Measurements from ENCODE around the gene GET3. TPM values are rescaled to one million over a fixed set of nuclear protein-coding genes. Genes with fewer than 3 reads are reported as not detected.
"Not testable (repeated sequence)": the region's sequence is repeated elsewhere in the genome, so short reads cannot be mapped to it uniquely, and the experiment has no call there.

Gene GET3
- total RNA-seq, 1 donor from 2014 or later, result 69.3 TPM

DNA sequence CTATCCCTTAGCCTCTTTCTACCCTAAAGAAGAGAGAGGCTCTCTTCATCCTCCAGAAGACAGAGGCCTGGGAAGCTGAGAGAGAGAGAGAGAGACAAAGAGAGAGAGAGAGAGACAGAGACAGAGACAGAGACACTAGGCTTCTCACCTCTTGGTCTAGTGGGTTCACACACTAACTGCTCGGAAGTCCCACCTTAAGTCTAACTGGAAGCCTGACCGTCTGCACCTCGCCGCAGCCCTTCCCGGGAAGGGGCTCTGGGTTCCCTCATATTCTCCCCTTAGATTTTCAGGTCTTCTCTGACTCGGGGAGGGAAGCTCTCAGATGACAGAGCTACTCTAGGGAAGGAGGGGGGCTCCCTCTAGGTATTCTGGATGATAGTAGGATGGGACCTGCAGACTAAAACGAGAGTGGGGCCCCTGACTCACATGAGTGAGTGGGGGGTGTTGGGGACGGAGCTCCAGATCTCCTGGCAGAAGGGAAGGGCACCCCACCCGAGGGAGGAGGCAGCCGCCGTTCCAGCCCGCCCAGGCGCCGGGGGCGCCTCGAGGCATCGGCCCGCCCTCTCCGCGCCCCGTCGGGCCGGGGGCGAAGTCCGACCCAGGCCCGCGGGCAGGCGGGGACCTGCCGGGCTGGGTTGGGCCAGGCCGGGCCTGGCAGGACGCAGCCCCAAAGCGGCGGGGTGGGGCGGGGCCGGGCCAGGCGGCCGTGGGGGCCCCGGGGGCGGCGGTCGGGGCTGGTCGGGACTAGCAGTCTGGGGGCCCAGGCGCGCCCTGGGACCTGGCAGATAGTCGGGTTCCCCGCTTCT, 52.0 kb downstream of the GET3 start:
- intact Hi-C loops (cut with micrococcal nuclease), result loop anchor here (1.0 to 10.0 kb wide), 2 partner anchors 11 to 1736 kb away; partner anchors contain the start of gene TECR

DNA sequence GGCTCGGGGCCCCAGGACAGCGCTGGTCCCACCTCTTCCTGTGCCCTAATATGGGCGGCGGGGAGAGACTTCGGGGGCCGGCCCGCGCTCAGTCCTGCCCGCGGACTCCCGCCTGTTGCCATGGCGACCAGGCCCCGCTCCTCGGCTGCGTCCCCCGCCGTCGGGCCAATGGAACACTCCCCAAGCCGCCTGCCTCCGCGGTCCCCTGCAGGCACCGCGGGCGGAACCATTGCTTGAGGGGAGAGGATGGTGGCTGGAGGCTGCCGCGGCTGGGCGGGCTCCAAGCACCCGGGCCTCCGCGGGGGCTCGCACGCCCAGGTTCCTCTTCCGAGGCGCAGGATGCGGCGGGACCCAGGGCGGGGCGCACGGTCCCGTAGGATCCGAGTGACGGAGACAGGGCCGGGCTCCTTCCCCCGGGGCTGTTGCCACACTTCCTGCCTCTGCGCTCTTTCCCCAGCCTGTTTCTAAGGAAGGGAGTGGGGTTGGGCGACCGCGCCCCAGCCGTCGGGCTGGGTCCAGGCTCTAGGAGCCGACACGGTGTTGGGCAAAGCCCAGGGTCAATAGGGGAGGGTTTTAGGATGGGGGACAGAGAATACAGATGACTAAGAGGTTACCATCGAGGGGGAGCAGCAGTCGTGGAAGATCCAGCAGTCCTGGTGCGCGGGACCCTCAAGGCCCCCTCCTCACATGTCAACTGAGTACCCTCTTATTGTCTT, 52.8 kb downstream of the GET3 start:
- intact Hi-C loops (cut with micrococcal nuclease), result loop anchor here (1.0 to 10.0 kb wide), 6 partner anchors 12 to 1735 kb away; partner anchors contain the start of genes CALR, DHPS, IER2 and STX10

DNA sequence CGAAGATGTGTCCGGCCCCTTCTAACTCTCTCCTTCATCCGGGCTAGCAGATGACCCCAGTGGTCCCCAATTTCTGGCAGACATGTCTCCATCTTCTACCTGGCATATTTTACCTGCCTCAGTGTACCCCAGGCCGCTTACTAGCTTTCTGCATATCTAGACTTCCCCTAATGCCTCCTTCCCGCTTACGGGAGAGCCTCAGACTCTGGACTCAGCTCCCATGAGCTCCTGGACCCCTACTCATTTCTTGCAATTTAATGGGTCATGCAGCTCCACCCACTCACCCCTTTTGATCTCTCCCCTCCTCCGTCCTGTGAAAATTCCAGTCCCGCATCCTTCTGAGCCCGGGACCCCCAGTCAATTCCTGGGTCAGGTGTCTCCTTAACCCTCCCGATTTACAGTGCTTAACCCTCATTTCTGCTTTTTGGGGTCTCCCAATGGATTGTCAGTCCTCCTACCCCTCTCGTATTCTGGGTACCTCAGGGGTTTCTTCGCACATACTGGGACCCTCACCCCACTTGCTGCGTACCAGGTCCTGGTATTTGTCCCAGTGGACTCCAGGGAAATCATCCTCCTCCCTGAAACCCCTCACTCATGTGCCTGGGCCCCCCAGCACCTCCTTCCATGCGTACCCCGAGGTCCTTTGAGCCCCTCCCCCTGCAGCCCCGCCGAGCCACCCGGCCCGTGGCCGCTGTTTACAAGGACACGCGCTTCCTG, 53.5 kb downstream of the GET3 start:
- intact Hi-C loops (cut with micrococcal nuclease), result loop anchor here (1.0 to 5.0 kb wide), 6 partner anchors 8 to 365 kb away; partner anchors contain the start of genes CALR, DHPS, IER2 and STX10

DNA sequence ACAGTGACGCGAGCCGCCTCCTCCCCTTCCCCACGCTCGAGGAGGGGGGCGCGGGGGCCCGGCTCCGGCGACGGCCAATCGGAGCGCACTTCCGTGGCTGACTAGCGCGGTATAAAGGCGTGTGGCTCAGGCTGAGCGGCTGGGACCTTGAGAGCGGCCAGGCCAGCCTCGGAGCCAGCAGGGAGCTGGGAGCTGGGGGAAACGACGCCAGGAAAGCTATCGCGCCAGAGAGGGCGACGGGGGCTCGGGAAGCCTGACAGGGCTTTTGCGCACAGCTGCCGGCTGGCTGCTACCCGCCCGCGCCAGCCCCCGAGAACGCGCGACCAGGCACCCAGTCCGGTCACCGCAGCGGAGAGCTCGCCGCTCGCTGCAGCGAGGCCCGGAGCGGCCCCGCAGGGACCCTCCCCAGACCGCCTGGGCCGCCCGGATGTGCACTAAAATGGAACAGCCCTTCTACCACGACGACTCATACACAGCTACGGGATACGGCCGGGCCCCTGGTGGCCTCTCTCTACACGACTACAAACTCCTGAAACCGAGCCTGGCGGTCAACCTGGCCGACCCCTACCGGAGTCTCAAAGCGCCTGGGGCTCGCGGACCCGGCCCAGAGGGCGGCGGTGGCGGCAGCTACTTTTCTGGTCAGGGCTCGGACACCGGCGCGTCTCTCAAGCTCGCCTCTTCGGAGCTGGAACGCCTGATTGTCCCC, 54.2 kb downstream of the GET3 start, which contains the start of gene JUNB:
JUNB (plus strand) TSS at position 142 of the 706 bp plus-strand sequence; CDS start at position 428, 286 bp downstream.
- intact Hi-C loops (cut with micrococcal nuclease), result loop anchor here (1.0 to 5.0 kb wide), 6 partner anchors 9 to 364 kb away; partner anchors contain the start of genes CALR, DHPS, IER2 and STX10

DNA sequence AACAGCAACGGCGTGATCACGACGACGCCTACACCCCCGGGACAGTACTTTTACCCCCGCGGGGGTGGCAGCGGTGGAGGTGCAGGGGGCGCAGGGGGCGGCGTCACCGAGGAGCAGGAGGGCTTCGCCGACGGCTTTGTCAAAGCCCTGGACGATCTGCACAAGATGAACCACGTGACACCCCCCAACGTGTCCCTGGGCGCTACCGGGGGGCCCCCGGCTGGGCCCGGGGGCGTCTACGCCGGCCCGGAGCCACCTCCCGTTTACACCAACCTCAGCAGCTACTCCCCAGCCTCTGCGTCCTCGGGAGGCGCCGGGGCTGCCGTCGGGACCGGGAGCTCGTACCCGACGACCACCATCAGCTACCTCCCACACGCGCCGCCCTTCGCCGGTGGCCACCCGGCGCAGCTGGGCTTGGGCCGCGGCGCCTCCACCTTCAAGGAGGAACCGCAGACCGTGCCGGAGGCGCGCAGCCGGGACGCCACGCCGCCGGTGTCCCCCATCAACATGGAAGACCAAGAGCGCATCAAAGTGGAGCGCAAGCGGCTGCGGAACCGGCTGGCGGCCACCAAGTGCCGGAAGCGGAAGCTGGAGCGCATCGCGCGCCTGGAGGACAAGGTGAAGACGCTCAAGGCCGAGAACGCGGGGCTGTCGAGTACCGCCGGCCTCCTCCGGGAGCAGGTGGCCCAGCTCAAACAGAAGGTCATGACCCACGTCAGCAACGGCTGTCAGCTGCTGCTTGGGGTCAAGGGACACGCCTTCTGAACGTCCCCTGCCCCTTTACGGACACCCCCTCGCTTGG, 55.0 kb downstream of the GET3 start:
- intact Hi-C loops (cut with micrococcal nuclease), result loop anchor here (5.0 kb wide), 1 partner anchor 180 kb away; the partner anchor contains the start of genes ZNF490 and ZNF791

DNA sequence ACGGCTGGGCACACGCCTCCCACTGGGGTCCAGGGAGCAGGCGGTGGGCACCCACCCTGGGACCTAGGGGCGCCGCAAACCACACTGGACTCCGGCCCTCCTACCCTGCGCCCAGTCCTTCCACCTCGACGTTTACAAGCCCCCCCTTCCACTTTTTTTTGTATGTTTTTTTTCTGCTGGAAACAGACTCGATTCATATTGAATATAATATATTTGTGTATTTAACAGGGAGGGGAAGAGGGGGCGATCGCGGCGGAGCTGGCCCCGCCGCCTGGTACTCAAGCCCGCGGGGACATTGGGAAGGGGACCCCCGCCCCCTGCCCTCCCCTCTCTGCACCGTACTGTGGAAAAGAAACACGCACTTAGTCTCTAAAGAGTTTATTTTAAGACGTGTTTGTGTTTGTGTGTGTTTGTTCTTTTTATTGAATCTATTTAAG, 55.6 kb downstream of the GET3 start:
- intact Hi-C loops (cut with micrococcal nuclease), result loop anchor here (1.0 to 5.0 kb wide), 2 partner anchors 71 to 181 kb away; partner anchors contain the start of genes ZNF490 and ZNF791

DNA sequence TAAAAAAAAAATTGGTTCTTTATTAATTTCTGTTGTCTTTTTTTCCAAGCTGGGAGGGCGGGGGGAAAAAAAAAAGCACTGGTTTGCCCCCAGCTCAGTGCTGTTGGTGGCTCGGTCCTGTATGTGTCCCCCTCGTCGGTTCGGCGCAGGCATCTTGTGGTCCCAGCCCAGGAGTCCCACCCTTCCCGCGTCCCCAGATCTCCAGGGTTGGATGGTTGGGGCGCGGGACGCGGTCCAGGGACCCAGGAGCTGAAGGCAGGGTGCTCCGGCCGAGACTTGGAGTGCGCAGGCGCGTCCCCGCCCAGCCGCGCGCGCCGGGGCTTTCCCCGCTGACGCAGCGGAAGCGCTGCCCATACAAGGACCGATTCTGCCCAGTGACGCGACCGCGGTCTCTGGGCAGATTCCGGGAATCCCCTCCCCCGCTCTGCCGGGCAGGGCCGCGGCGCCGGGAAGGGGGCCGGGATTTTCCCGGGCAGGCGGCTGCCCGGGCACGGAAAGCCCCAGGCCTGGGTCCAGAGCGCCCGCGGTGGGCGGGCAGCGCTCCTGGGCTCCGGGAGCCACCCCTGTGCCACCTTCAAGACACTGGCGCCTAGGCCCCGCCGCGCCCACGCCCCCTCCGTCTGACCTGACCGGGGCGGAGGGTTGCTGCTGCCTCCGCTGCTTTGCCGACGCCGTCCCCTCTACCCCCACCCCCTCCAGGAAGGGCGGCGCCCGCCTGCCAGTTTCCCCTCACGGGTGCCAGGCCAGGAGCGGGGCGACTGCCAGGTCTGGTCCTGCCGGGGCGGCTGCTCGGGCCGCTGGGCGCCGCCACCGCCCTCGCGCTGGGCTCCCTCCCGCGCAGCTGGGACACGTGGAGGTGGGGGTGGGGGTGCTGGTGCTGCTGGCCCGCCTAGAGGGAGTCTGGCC, 56.2 kb downstream of the GET3 start:
- intact Hi-C loops (cut with micrococcal nuclease), result loop anchor here (1.0 to 5.0 kb wide), 2 partner anchors 71 to 181 kb away; partner anchors contain the start of genes ZNF490 and ZNF791

DNA sequence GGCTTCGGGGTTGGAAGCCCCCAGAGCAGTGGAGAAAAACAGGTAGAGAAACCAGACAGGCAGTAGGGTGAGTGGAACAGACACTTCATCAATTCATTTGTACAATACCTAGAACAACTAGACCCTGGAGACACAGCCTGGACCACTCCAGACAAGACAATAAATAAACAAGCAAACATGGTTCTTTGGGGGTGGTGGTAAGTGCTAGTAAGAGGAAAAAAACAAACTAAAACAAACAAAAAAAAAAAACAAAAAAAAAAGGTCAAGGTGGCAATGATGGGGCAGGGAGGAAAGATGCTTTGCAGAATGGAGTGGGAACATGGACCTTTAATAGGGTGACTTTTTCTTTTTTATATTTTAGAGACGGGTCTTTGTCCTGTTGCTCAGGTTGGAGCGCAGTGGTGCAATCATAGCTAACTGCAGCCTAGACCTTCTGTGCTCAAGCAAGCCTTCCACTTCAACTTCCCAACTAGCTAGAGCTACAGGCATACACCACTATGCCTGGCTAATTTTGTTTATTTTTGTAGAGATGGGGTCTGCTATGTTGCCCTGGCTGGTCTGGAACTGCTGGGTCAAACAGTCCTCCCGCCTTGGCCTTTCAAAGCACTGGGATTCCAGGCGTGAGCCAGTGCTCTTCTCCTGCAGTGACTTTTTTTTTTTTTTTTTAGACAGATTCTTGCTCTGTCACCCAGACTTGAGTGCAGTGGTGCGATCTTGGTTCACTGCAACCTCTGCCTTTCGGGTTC, 57.1 kb downstream of the GET3 start:
- intact Hi-C loops (cut with micrococcal nuclease), result loop anchor here (5.0 kb wide), 1 partner anchor 182 kb away; the partner anchor contains the start of genes ZNF490 and ZNF791

DNA sequence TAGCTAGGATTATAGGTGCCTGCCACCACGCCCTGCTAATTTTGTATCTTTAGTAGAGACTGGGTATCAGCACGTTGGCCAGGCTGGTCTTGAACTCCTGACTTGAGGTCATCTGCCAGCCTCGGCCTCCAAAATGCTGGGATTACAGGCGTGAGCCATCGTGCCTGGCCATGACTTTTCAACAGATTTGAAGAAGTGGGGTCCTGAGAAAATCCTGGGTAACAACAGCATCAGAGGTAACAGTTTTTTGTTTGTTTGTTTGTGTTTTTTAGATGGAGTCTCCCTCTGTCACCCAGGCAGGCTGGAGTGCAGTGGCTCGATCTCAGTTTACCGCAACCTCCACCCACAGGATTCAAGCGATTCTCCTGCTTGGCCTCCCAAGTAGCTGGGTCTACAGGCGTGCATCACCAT, 57.7 kb downstream of the GET3 start:
- intact Hi-C loops (cut with micrococcal nuclease), result loop anchor here (5.0 kb wide), 1 partner anchor 183 kb away; the partner anchor contains the start of genes ZNF490 and ZNF791

DNA sequence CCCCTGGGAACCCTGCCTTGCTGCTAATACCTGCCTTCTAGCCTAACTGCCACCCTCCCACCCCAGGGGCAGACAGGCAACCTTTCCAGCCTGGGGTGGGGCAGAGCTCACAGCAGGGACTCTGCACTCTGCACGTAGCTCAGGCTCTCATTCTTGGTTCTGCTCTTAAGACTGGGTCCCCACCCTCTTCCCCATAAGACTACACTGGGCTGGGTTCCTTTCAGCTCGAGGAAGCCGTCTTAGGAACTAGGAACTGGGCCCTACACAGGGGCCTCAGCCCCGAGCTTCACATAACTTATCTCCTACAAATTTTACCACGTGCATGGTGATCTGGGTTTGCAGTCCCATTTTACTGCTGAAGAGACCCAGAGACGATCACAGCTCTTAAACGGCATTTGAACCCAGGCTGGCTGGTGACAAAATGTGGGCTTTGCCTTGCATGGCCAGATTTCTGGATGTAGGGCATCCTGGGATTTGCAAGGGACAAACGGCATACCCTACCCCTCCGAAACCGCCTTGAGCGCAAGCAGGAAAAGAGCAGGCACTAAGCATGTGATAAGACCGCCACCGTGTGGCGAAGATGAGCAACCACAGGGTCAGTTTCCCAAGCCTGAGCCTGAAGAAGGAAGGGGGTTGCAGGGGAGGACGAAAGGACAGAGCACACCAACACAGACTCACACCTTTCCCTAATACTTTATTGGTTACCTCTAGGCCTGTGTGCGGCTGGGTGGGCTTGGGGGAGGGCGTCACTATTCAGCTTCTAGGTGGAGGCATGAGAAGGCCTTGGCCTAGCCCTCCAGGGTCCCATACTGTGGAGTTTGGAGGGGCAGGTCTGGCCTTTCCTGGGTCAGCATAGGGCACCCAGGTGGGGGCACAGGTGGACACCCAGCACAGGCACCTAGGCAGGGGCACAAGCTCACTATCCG, 59.1 kb downstream of the GET3 start:
- intact Hi-C loops (cut with micrococcal nuclease), result loop anchor here (1.0 kb wide), 5 partner anchors 19 to 79 kb away; no protein-coding TSS in a partner anchor

DNA sequence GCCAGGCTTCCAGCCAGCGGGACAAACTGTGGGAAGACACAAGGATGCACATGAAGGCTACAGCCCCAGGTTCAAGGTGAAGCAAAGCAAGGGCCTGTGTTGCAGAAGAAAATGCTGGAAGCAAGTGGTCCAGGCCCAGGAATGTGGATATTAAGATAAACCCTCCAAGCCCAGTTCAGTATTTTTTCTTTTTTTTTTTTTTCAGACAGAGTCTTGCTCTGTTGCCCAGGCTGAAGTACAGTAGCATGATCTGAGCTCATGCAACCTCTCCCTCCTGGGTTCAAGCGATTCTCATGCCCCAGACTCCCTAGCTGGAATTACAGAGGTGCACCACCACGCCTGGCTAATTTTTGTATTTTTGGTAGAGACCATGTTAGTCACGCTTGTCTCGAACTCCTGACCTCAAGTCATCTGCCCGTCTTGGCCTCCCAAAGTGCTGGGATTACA, 59.9 kb downstream of the GET3 start:
- intact Hi-C loops (cut with micrococcal nuclease), result no loop called here

DNA sequence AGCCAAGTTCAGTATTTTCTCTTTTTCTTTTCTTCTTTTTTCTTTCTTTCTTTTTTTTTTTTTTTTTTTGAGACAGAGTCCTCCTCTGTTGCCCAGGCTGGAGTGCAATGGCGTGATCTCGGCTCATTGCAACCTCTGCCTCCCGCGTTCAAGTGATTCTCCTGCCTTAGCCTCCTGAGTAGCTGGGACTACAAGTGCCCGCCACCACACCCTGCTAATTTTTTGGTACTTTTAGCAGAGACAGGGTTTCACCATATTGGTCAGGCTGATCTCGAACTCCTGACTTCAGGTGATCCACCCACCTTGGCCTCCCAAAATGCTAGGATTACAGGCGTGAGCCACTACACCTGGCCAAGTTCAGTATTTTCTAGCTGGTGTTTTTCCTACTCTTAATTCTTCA, 60.3 kb downstream of the GET3 start:
- intact Hi-C loops (cut with micrococcal nuclease), result not testable (repeated sequence)
